NCI-H2196 (cell line): ENCODE results near the gene EXOC3.
"Not testable (repeated sequence)": the region's sequence is repeated elsewhere in the genome, so short reads cannot be mapped to it uniquely, and the experiment has no call there.

Source experiments
- DNase-seq: peaks from one replicate; lab custom pipeline; 2025; ENCODE audit not compliant: unreplicated experiment; lab: John Stamatoyannopoulos, UW

The EXOC3 gene

GRCh38 chr5:472656-473550 lies 29.9 kb downstream of the EXOC3 start:
- DNase-seq = peak; percentile 91

DNA sequence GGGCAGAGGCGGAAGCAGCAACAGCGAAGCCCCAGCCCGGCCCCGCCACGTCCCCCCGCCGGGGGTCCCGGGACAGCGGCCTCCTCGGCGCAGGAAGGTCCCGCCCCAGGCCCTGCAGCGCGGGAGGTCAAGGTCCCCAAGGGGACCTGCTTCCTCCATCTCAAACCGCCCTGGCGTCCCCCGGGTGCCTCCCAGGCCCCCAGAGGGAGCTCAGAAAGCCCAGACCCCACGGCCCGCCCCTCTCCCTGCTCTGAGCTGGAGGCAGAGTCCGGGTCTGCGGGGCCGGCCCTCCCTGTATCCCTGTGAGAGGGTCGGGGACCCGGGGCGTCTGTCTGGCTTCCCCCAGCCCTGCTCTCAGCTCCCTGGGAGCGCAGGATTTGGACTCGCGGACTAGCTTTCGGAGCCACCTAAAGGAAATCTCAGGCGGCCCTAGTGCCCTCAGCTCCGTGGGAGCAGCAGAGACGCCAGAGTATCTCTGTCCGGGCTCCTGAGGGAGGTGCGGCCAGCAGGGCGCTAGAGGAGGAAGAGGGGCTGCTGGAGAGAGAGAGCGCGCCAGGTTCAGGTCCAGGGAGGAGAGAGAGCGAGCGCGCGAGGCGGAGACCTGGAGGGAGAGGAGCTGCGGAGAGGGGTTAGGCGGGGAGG lies 30.7 kb downstream of the EXOC3 start:
- DNase-seq = no peak

DNA sequence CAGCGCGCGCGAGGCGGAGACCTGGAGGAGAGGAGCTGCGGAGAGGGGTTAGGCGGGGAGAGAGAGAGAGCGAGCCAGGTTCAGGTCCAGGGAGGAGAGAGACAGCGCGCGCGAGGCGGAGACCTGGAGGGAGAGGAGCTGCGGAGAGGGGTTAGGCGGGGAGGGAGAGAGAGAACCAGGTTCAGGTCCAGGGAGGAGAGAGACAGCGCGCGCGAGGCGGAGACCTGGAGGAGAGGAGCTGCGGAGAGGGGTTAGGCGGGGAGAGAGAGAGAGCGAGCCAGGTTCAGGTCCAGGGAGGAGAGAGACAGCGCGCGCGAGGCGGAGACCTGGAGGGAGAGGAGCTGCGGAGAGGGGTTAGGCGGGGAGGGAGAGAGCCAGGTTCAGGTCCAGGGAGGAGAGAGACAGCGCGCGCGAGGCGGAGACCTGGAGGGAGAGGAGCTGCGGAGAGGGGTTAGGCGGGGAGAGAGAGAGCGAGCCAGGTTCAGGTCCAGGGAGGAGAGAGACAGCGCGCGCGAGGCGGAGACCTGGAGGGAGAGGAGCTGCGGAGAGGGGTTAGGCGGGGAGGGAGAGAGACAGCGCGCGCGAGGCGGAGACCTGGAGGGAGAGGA lies 31.4 kb downstream of the EXOC3 start:
- DNase-seq = not testable (repeated sequence)

GRCh38 chr5:474840-475661 lies 32.1 kb downstream of the EXOC3 start:
- no peak for DNase-seq

- no peak for DNase-seq
Observed at GRCh38 chr5:475704-476101, 32.7 kb downstream of the EXOC3 start.

DNA sequence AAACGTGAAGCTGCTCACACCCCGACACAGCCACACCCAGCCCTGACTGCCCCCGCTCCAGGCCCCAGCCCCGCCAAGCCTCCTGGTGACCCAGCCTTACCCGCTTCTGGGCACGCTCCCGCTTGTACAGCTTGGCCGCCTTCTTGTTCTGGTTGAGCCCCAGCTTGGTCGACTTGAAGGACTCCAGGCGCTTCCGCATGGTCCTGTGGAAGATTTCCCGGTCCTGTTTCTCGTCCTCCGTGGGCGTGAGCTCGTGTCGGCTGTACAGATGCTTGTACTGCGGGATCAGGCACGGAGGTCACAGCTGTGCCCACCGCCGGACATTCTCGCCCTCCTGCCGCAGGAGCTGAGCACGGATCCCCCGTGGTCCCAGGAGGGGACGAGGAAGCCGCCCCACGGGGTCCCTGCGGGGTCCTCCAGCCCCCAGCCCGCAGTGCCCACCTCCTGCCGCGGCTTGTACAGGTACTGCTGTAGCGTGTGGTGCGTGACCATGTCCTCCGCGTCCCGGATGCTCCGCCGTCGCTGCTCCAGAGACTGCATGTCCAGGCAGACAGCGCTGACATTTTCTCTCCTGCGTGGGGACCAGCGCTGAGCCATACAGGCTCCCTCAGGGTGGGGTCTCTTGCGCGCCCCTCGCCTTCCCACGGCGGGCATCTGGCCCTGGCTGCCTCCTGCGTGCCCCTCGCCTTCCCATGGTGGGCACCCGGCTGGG lies 33.3 kb downstream of the EXOC3 start:
- no peak for DNase-seq

GRCh38 chr5:476814-477175 lies 33.8 kb downstream of the EXOC3 start:
- no peak for DNase-seq

DNA sequence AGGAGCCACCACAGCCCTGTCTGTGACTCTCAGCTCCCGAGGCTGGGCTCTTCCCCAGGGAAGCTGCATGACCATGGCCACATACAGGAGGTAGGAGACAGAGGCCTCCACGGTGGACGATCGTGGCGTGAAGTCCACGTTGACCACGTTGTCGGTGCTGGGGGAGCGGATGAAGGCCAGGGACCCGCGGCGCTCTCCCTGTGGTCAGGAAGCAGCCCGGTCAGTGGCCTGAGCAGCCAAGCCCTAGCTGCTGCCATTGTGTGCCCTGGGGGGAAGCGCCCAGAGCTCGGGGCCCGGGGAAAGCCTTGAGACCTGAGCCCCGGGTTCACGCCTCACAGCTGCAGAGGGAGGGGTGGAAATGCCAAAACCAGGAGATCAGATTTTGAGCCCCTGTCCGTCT lies 34.3 kb downstream of the EXOC3 start:
- no peak for DNase-seq

GRCh38 chr5:477871-478270 lies 34.9 kb downstream of the EXOC3 start:
- no peak for DNase-seq

GRCh38 chr5:478369-478981 lies 35.5 kb downstream of the EXOC3 start:
- no peak for DNase-seq

DNA sequence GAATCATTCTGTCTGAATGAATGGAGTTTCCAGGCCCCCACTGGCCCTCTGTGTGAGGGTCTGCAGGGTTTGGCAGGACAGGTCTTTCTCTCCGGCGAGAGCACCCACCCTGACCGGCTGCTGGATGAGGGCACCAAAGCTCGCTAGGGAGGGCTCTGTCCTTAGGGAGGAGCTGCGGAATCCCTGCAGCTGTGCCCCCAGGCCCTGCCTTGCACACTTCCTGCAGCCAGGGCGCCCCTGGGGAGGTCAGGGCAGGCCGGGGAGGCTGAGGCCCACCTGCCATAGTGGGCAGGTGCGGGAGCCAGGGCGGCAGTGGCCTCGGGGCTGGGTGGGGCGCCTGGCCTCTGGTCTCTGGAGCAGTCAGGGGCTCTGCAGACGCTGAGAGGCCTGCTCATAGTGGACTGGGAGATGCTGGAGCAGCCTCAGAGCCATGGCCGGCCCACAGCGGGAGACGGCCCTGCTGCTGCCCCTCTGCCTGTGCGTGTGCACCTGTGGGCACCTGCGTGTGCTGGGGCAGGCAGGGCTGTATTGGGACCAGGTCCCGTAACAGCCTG lies 36.1 kb downstream of the EXOC3 start:
- no peak for DNase-seq

- DNase-seq = no peak
Observed at GRCh38 chr5:479566-480319, 36.8 kb downstream of the EXOC3 start.

DNA sequence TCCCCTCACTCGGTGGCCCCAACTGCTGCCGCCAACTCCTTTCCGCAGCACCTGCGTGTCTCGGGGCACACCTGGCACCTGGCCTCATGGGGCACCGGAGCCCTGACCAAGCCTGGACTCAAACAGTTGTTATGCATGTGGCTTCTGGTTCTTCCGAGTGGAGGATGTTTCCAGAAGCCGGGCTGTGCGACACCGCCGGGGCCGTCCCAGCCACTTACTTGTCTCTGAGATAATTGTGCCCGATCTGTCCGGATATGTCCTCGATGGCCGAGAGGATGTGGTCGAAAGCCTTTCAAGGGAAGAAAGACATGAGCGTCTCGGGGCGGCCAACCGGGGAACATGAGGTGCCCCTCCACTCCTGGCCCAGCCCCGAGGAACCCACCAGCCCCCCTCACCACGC lies 38.4 kb downstream of the EXOC3 start:
- DNase-seq = no peak

DNA sequence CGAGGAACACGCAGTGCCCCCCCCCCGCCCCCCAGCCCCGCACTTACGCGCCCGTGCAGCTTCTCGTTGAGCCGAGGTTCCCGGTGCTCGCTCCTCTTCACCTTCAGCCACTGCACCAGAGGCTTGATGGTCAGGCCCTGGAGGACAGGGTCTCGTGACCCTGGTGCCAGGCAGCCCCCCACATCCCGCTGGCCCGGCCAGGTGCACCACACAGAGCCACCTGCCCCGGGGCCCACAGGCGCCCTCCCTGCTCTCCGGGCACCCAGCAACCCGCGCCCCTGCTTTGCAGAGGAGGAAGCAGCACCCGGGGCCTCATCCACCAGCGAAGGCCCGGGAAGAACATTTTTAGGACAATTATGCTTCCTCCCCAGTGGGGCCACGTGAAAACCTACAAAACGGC lies 39.0 kb downstream of the EXOC3 start:
- DNase-seq = no peak

GRCh38 chr5:482506-482905 lies 39.5 kb downstream of the EXOC3 start:
- DNase-seq = no peak

DNA sequence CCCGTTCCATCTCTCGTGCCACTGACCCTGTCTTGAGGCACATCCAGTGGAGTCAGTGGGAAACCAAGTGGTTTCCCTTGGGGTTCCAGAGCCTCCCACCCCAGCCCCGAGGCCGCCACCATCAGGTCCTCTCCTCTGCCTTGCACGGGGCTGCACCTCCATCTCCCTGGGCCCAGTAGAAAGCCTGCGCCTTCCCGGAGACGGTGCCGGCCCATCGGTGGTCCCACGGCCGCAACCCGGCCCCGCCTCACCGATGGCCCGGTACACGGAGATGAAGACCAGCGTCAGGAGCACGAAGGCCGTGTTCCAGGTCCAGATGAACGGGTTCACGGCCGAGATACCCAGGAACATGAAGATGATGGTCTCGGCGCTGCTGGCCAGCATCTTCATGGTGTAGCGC lies 40.0 kb downstream of the EXOC3 start:
- no peak for DNase-seq

DNA sequence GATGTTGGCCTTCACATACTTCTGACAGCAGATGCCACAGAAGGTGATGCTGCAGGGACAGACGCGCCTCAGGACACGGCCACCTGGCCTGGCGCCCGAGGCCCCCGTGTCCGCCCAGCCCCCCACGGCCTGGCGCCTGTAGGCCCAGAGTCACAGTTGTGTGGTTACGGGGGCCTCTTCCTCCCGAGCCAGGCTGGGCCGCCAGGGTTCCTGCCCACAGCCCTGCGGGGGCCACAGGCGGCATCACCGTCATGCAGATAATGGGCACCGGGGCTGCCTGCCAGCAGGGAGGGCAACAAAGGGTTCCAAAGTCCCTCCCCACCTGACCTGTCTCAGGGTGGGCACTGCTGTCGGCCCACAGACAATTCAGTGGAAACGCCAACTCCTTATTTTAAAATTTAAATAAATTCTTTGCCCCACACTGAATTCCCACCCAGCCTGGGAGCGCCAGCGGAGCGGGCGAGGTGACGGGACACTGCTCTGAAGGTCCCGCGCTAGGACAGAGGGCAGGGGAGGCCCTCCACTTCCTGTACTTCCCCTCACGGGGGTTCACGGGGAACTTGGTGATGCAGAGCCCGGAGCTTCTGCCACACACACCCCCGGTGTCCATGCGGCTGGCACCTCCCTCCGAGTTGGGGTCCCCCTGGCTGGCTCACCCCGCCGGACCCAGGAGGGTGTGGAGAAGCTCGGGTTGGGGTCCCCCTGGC lies 40.6 kb downstream of the EXOC3 start:
- no peak for DNase-seq

- DNase-seq = no peak
Observed at GRCh38 chr5:484556-484955, 41.6 kb downstream of the EXOC3 start.
